WTC11 (cell line): ENCODE results near the gene GDPD2. TPM values are rescaled to one million over a fixed set of nuclear protein-coding genes. Genes with fewer than 3 reads are reported as not detected.

Experiments used
- ATAC-seq: fragments of 200-7000 bp; cut with Tn5 transposase; 2 replicates; pipeline ENCODE4 v1.10.0; 2021; ENCODE audit warnings: mild to moderate bottlenecking, moderate library complexity
- CTCF ChIA-PET: fragments of 300-600 bp; sonication (Branson Sonifier 250); formaldehyde crosslinking; loops from one replicate; lab custom pipeline; 2021; ENCODE audit warnings: antibody characterized with exemption; lab: Charles Lee
- POLR2A ChIA-PET: fragments of 350-600 bp; sonication (Branson Sonifier 250); formaldehyde crosslinking; loops from one replicate; lab custom pipeline; 2021; ENCODE audit warnings: antibody characterized with exemption; lab: Charles Lee
- DNase-seq: peaks from one replicate; pipeline ENCODE4 v3.0.0; 2021; ENCODE audit warnings: low spot score
- H3K27ac Mint-ChIP-seq: 2 replicates; pipeline ENCODE4 v1.8.0; 2021; ENCODE audit warnings: mixed read lengths
- H3K27me3 Mint-ChIP-seq: 2 replicates; pipeline ENCODE4 v1.8.0; 2021; ENCODE audit warnings: low read depth, mild to moderate bottlenecking, moderate library complexity, mixed read lengths
- H3K36me3 Mint-ChIP-seq: 2 replicates; pipeline ENCODE4 v1.8.0; 2021; ENCODE audit warnings: mixed read lengths
- H3K4me1 Mint-ChIP-seq: 2 replicates; pipeline ENCODE4 v1.8.0; 2022; ENCODE audit warnings: mixed read lengths
- H3K4me3 Mint-ChIP-seq: 2 replicates; pipeline ENCODE4 v1.8.0; 2021; ENCODE audit warnings: mild to moderate bottlenecking, moderate library complexity, mixed read lengths
- H3K9me3 Mint-ChIP-seq: 2 replicates; pipeline ENCODE4 v1.8.0; 2021; ENCODE audit warnings: mixed read lengths
- ATF1 ChIP-seq: sonication (generic); formaldehyde crosslinking; IDR thresholded peaks from 2 replicates; pipeline ENCODE4 v1.8.1; 2023; ENCODE audit warnings: mild to moderate bottlenecking, moderate library complexity, missing genetic modification reagents
- ATF3 ChIP-seq: sonication (generic); formaldehyde crosslinking; conservative IDR thresholded peaks from 2 replicates; pipeline ENCODE4 v1.8.1; 2022; ENCODE audit warnings: mild to moderate bottlenecking, missing genetic modification reagents
- CBFB ChIP-seq: sonication (generic); formaldehyde crosslinking; IDR thresholded peaks from 2 replicates; pipeline ENCODE4 v1.8.1; 2022; ENCODE audit warnings: mild to moderate bottlenecking, low read depth, missing genetic modification reagents
- E2F4 ChIP-seq: sonication (generic); formaldehyde crosslinking; IDR thresholded peaks from 2 replicates; pipeline ENCODE4 v1.8.1; 2022; ENCODE audit warnings: low read depth, mild to moderate bottlenecking, moderate library complexity, missing genetic modification reagents, borderline replicate concordance
- FOXJ3 ChIP-seq: sonication (generic); formaldehyde crosslinking; IDR thresholded peaks from 2 replicates; pipeline ENCODE4 v1.9.0; 2021; ENCODE audit warnings: missing genetic modification reagents, mild to moderate bottlenecking, borderline replicate concordance
- FOXK1 ChIP-seq: sonication (generic); formaldehyde crosslinking; IDR thresholded peaks from 2 replicates; pipeline ENCODE4 v1.8.0; 2022; ENCODE audit warnings: mild to moderate bottlenecking, moderate library complexity, missing genetic modification reagents
- HMGA2 ChIP-seq: fragments of 250-450 bp; sonication (Bioruptor Pico); IDR thresholded peaks from 2 replicates; pipeline ENCODE4 v1.4.0; 2021; ENCODE audit warnings: mild to moderate bottlenecking, moderate library complexity
- HMGXB4 ChIP-seq: sonication (generic); formaldehyde crosslinking; IDR thresholded peaks from 2 replicates; pipeline ENCODE4 v1.8.1; 2023; ENCODE audit warnings: mild to moderate bottlenecking, moderate library complexity, missing genetic modification reagents
- IRF2 ChIP-seq: sonication (generic); formaldehyde crosslinking; IDR thresholded peaks from 2 replicates; pipeline ENCODE4 v1.8.0; 2022; ENCODE audit warnings: low read depth, missing genetic modification reagents, borderline replicate concordance
- MAX ChIP-seq: sonication (generic); formaldehyde crosslinking; IDR thresholded peaks from 2 replicates; pipeline ENCODE4 v1.8.0; 2022; ENCODE audit warnings: mild to moderate bottlenecking, missing genetic modification reagents
- NFE2L1 ChIP-seq: sonication (generic); formaldehyde crosslinking; IDR thresholded peaks from 2 replicates; pipeline ENCODE4 v1.8.1; 2023; ENCODE audit warnings: missing genetic modification reagents
- NFYB ChIP-seq: sonication (generic); formaldehyde crosslinking; conservative IDR thresholded peaks from 2 replicates; pipeline ENCODE4 v1.8.0; 2022; ENCODE audit warnings: low read depth, missing genetic modification reagents
- PRDM15 ChIP-seq: sonication (generic); formaldehyde crosslinking; IDR thresholded peaks from 2 replicates; pipeline ENCODE4 v1.8.0; 2022; ENCODE audit warnings: missing genetic modification reagents
- RELA ChIP-seq: sonication (generic); formaldehyde crosslinking; IDR thresholded peaks from 2 replicates; pipeline ENCODE4 v1.8.1; 2022; ENCODE audit warnings: missing genetic modification reagents, mild to moderate bottlenecking, borderline replicate concordance
- TEAD4 ChIP-seq: sonication (generic); formaldehyde crosslinking; IDR thresholded peaks from 2 replicates; pipeline ENCODE4 v1.8.0; 2022; ENCODE audit warnings: mild to moderate bottlenecking, missing genetic modification reagents
- USF2 ChIP-seq: sonication (generic); formaldehyde crosslinking; IDR thresholded peaks from 2 replicates; pipeline ENCODE4 v1.8.1; 2023; ENCODE audit warnings: mild to moderate bottlenecking, missing genetic modification reagents, moderate library complexity
- ZSCAN18 ChIP-seq: fragments of 250-450 bp; sonication (Bioruptor Pico); IDR thresholded peaks from 2 replicates; pipeline ENCODE4 v2.1.2; 2022; ENCODE audit warnings: mild to moderate bottlenecking, moderate library complexity
- total RNA-seq: library from RNA; stranded (reverse); gene quantifications from 3 replicates; pipeline ENCODE4 v1.2.3, GENCODE V29; 2021

Gene GDPD2
- total RNA-seq, 1 experiment from 2014 or later: 7.0 TPM

- Mint-ChIP-seq H3K36me3 (no peaks in the 10 kb centered on the region), H3K4me3 (peak overlapping the region; percentile 55), H3K27me3 (no peaks in the 10 kb centered on the region; the same call in 1 of the 2 replicates), H3K4me1 (peaks cover 92% of the 10 kb centered on the region), H3K27ac (peak overlapping the region; percentile 87), H3K9me3 (no peaks in the 10 kb centered on the region)
- no peak for TF ChIP-seq NFYB (CRISPR knock-in tag)
- no peak for TF ChIP-seq RELA (CRISPR knock-in tag)
- DNase-seq: no peak
- peak; percentile 34 for ATAC-seq
- ChIA-PET CTCF (interaction anchor here (1.2 to 1.8 kb wide), 4 partner anchors 22 to 53 kb away, joined by 3 to 4 read pairs (median 4); partner anchors contain the start of gene GDPD2), POLR2A (no interaction called here)
Observed at GRCh38 chrX:70476166-70476933, 53.2 kb downstream of the GDPD2 start.

GRCh38 chrX:70476934-70477733 is 54.0 kb downstream of the GDPD2 start:
- Mint-ChIP-seq H3K36me3 (peaks cover 6% of the 10 kb centered on the region), H3K4me1 (peaks cover 93% of the 10 kb centered on the region), H3K9me3 (no peaks in the 10 kb centered on the region), H3K27me3 (no peaks in the 10 kb centered on the region; the same call in 1 of the 2 replicates), H3K4me3 (peak overlapping the region; percentile 55), H3K27ac (peak overlapping the region; percentile 74)
- peak; percentile 54 for ATAC-seq
- peak; percentile 15 for DNase-seq
- POLR2A ChIA-PET: no interaction called here
- CTCF ChIA-PET: interaction anchor here (0.8 to 2.4 kb wide), 6 partner anchors 22 to 54 kb away, joined by 3 to 9 read pairs (median 4); partner anchors contain the start of gene GDPD2
- no peak for TF ChIP-seq MAX (CRISPR knock-in tag)
- TF ChIP-seq FOXK1 (CRISPR knock-in tag): 0 out of 2 replicates have a peak, but pooled peaks have one; percentile 25

- H3K9me3 Mint-ChIP-seq: no peaks in the 10 kb centered on the region
- peaks cover 87% of the 10 kb centered on the region for H3K4me1 Mint-ChIP-seq
- peaks cover 8% of the 10 kb centered on the region for H3K36me3 Mint-ChIP-seq
- CTCF ChIA-PET: interaction anchor here (0.8 to 2.4 kb wide), 4 partner anchors 25 to 55 kb away, joined by 3 to 9 read pairs (median 4); partner anchors contain the start of gene GDPD2
- peak overlapping the region; percentile 74 for H3K27ac Mint-ChIP-seq
- DNase-seq: no peak
- POLR2A ChIA-PET: no interaction called here
- no peaks in the 10 kb centered on the region; the same call in 1 of the 2 replicates for H3K27me3 Mint-ChIP-seq
- ATAC-seq: peak; percentile 36; the same call in 1 of the 2 replicates
- H3K4me3 Mint-ChIP-seq: peak overlapping the region; percentile 55
- TF ChIP-seq ATF1 (CRISPR knock-in tag) (no peak), E2F4 (no peak), HMGXB4 (no peak), FOXJ3 (no peak), CBFB (CRISPR knock-in tag) (no peak), HMGA2 (CRISPR knock-in tag) (no peak), PRDM15 (CRISPR knock-in tag) (no peak), TEAD4 (no peak), ZSCAN18 (CRISPR knock-in tag) (no peak), IRF2 (CRISPR knock-in tag) (no peak), ATF3 (no peak), NFE2L1 (no peak), USF2 (no peak)
Observed at GRCh38 chrX:70477734-70478075, 54.6 kb downstream of the GDPD2 start.
